Brain microvascular endothelial cell (primary cell): Measurements from ENCODE around the gene ABCC4.

Source experiments
- DNase-seq: peaks from one replicate; pipeline ENCODE4 v3.0.0-alpha.2; 2020
- H3K27ac ChIP-seq: fragments of 250-450 bp; sonication (Bioruptor Pico); 2 replicates; pipeline ENCODE4 v1.5.1; 2020; ENCODE audit warnings: mild to moderate bottlenecking, moderate library complexity
- H3K27me3 ChIP-seq: fragments of 250-450 bp; sonication (Bioruptor Pico); replicated peaks from 2 replicates; pipeline ENCODE4 v1.5.1; 2020; ENCODE audit warnings: mild to moderate bottlenecking
- H3K36me3 ChIP-seq: fragments of 250-450 bp; sonication (Bioruptor Pico); replicated peaks from 2 replicates; pipeline ENCODE4 v1.5.1; 2020; ENCODE audit warnings: mild to moderate bottlenecking
- H3K4me3 ChIP-seq: 2 replicates; pipeline ENCODE4 v1.5.1; 2011; ENCODE audit warnings: low read depth, mild to moderate bottlenecking, control low read depth, low read length, moderate library complexity
- CTCF ChIP-seq: IDR thresholded peaks from 2 replicates; pipeline ENCODE4 v1.5.1; 2011; ENCODE audit warnings: low read depth, mild to moderate bottlenecking, moderate library complexity, low read length, control low read depth, inconsistent platforms; ENCODE audit errors: missing control alignments
- in situ Hi-C: cut with HindIII; loops from 2 replicates; pipeline ENCODE4 v1.10.0; 2017; ENCODE audit warnings: low sequenced_read_pairs, low pct_ligation_motif_present

The ABCC4 gene

GRCh38 chr13:95155504-95155903 is 145.7 kb downstream of the ABCC4 start:
- in situ Hi-C loops = loop anchor here (25.0 kb wide), 1 partner anchor 468 kb away; no protein-coding TSS in a partner anchor
- H3K27ac ChIP-seq = no peak overlapping the region
- no peak for DNase-seq
- no peak for TF ChIP-seq CTCF
- no peaks in the 10 kb centered on the region for H3K36me3 ChIP-seq
- H3K27me3 ChIP-seq = no peaks in the 10 kb centered on the region
- H3K4me3 ChIP-seq = no peak overlapping the region

- no peak for DNase-seq
- in situ Hi-C loops = loop anchor here (25.0 kb wide), 1 partner anchor 468 kb away; no protein-coding TSS in a partner anchor
- Histone ChIP-seq H3K27ac (no peak overlapping the region), H3K27me3 (no peaks in the 10 kb centered on the region), H3K4me3 (no peak overlapping the region), H3K36me3 (no peaks in the 10 kb centered on the region)
- TF ChIP-seq CTCF = no peak
Measured at GRCh38 chr13:95155093-95155492, 146.2 kb downstream of the ABCC4 start.

- peak; percentile 2 for DNase-seq
- no peak for TF ChIP-seq CTCF
- Histone ChIP-seq H3K4me3 (no peak overlapping the region), H3K27me3 (no peaks in the 10 kb centered on the region), H3K36me3 (no peaks in the 10 kb centered on the region), H3K27ac (no peak overlapping the region)
- in situ Hi-C loops = loop anchor here (25.0 kb wide), 1 partner anchor 467 kb away; no protein-coding TSS in a partner anchor
Measured at GRCh38 chr13:95154413-95154886, 146.8 kb downstream of the ABCC4 start.

- Histone ChIP-seq H3K36me3 (no peaks in the 10 kb centered on the region), H3K4me3 (no peak overlapping the region), H3K27me3 (no peaks in the 10 kb centered on the region), H3K27ac (no peak overlapping the region)
- in situ Hi-C loops = loop anchor here (25.0 kb wide), 1 partner anchor 467 kb away; no protein-coding TSS in a partner anchor
- no peak for TF ChIP-seq CTCF
- no peak for DNase-seq
Measured at GRCh38 chr13:95153647-95154412, 147.4 kb downstream of the ABCC4 start.

DNA sequence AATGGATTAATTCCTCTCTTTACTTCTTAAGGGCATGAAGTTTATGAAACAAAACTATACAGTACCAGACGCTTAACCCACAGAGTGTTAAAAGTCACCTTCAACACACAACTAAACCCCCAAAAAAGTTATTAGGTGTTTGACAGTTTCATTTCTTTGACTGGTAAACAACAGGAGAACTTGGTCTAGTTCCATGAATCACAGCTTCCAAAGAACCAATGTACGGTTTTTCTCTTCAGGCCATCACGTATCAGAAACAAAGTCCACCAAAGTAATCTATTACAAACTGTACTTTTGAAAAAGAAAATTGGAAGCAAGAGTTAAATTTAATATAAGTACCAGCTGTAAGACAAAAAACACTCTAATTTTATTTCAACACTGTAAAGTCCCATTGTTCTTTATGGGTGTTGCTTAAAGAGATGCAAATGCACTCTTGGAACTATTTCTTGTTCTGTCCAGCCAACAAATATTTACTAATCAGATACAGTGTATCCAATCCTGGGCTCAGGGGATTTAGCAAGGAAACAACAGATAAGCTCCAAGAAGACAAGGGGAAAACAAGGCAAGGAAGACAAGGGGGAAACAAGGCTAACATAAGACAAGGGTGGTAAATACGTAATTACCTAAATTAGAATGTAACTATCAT is 149.2 kb downstream of the ABCC4 start:
- in situ Hi-C loops = loop anchor here (25.0 kb wide), 1 partner anchor 465 kb away; no protein-coding TSS in a partner anchor
- no peak overlapping the region for H3K27ac ChIP-seq

More for the DNA sequence above, 149.2 kb downstream of the ABCC4 start:
- H3K27me3 ChIP-seq = no peaks in the 10 kb centered on the region
- TF ChIP-seq CTCF = no peak
- H3K4me3 ChIP-seq = no peak overlapping the region
- no peak for DNase-seq
- no peaks in the 10 kb centered on the region for H3K36me3 ChIP-seq
